ENCODE data around the gene TIAL1. TPM values are rescaled to one million over a fixed set of nuclear protein-coding genes. Genes with fewer than 3 reads are reported as not detected.
A peak's percentile ranks its signal among the peaks of the same experiment; 100 is the strongest.

Gene TIAL1, protein sequence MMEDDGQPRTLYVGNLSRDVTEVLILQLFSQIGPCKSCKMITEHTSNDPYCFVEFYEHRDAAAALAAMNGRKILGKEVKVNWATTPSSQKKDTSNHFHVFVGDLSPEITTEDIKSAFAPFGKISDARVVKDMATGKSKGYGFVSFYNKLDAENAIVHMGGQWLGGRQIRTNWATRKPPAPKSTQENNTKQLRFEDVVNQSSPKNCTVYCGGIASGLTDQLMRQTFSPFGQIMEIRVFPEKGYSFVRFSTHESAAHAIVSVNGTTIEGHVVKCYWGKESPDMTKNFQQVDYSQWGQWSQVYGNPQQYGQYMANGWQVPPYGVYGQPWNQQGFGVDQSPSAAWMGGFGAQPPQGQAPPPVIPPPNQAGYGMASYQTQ
- 127 TPM for polyA plus RNA-seq
- long read RNA-seq, donor 1, full-length matches to known transcripts, result 5 of 5 reads
- long read RNA-seq, donor 1, partial matches to known transcripts, result 0 of 5 reads
- long read RNA-seq, donor 1, other reads (novel, unspliced or antisense), result 0 of 5 reads
- long read RNA-seq, donor 2, full-length matches to known transcripts, result 18 of 18 reads
- long read RNA-seq, donor 2, partial matches to known transcripts, result 0 of 18 reads
- long read RNA-seq, donor 2, other reads (novel, unspliced or antisense), result 0 of 18 reads
- long read RNA-seq, donor 3, result 0 reads
- long read RNA-seq, donor 4, partial matches to known transcripts, result 0 of 1 reads
- long read RNA-seq, donor 4, other reads (novel, unspliced or antisense), result 0 of 1 reads
- long read RNA-seq, donor 5, full-length matches to known transcripts, result 5 of 5 reads
- long read RNA-seq, donor 5, partial matches to known transcripts, result 0 of 5 reads
- long read RNA-seq, donor 5, other reads (novel, unspliced or antisense), result 0 of 5 reads
- long read RNA-seq, donor 6, full-length matches to known transcripts, result 12 of 12 reads
- long read RNA-seq, donor 6, partial matches to known transcripts, result 0 of 12 reads
- long read RNA-seq, donor 6, other reads (novel, unspliced or antisense), result 0 of 12 reads
- long read RNA-seq, donor 7, full-length matches to known transcripts, result 4 of 4 reads
- long read RNA-seq, donor 7, partial matches to known transcripts, result 0 of 4 reads
- long read RNA-seq, donor 7, other reads (novel, unspliced or antisense), result 0 of 4 reads
- long read RNA-seq, donor 8, full-length matches to known transcripts, result 13 of 84 reads
- long read RNA-seq, donor 8, partial matches to known transcripts, result 71 of 84 reads
- long read RNA-seq, donor 8, other reads (novel, unspliced or antisense), result 0 of 84 reads
- long read RNA-seq, donor 9, full-length matches to known transcripts, result 11 of 36 reads
- long read RNA-seq, donor 9, partial matches to known transcripts, result 25 of 36 reads
- long read RNA-seq, donor 9, other reads (novel, unspliced or antisense), result 0 of 36 reads
- long read RNA-seq, donor 10, full-length matches to known transcripts, result 17 of 32 reads
- long read RNA-seq, donor 10, partial matches to known transcripts, result 15 of 32 reads
- long read RNA-seq, donor 10, other reads (novel, unspliced or antisense), result 0 of 32 reads
- long read RNA-seq, donor 11, transcript TIAL1-205 (12 exons, 1,401 nt), result major isoform, 6 of 29 reads
- long read RNA-seq, donor 11, partial matches to known transcripts, result 23 of 29 reads
- long read RNA-seq, donor 11, other reads (novel, unspliced or antisense), result 0 of 29 reads

DNA sequence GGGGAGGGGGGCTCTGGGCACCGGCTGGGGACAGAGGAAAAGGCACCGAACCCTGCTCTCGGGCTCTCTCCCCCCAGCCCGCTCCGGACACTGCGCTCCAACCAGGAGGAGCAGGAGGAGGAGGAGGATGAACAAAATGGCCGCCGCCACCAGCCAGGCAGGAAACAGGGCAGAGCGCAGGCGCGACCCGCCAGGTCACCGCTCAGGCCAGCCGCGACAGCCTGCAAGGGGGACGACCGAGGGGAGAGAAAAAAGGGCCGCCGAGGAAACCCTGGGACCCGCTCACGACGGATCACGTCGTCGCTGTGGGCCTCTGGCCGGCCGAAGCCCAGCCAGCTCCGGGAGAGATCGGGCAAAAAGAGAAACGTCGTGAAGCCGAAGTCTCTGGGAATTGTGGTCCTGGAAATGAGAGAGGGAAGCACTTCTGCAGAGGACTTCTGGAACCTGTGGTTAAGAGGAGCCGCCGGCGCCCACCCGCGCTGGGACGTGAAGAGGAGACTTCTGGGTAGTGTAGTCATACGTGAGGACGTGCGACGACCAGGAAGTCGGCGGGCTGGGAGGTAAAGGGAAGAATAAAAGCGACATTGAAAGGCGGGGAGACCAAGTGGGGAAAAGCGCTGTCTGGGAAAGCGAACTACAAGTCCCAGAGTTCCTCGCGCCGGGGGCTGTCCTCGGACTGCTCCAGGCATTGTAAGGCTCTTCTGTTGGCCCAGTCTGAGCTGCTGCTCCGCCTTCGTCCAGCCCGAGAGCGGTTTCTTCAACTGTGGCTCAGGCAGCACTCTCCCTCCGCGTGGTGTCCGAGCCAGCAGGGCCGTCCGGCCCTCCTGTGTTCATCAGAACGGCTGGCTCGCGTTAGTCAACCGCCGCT is at the start of gene TIAL1:
Gene TIAL1 (minus strand): TSS at position 428 of the 868 bp plus-strand sequence. CDS start 499 bp downstream, outside the sequence.
- peak within 1 kb of the TSS; percentile 74 for H3K4me3 ChIP-seq (ENCODE audit: low read length)

GRCh38 chr10:119644994-119645393 is 48.2 kb upstream of the TIAL1 start:
- no peak for DNase-seq
- Histone ChIP-seq H3K4me1 (ENCODE audit: control insufficient read depth, insufficient read depth, low read length) (peaks cover 6% of the 10 kb centered on the region), H3K4me3 (ENCODE audit: low read length) (no peak overlapping the region), H3K27me3 (ENCODE audit: control insufficient read depth, insufficient read depth, low read length) (no peaks in the 10 kb centered on the region), H3K36me3 (ENCODE audit: control insufficient read depth, insufficient read depth, low read length) (no peaks in the 10 kb centered on the region), H3K27ac (ENCODE audit: low read length) (no peak overlapping the region), H3K9me3 (ENCODE audit: control insufficient read depth, low read depth, low read length) (peaks cover 5% of the 10 kb centered on the region)
- 100% methylated on average over 1 of the region's 3 CpGs for WGBS (ENCODE audit: insufficient coverage, low lambda C conversion rate)

More for the DNA sequence above, at the start of gene TIAL1:
- no peaks in the 10 kb centered on the region for H3K27me3 ChIP-seq (ENCODE audit: control insufficient read depth, insufficient read depth, low read length)
- H3K4me1 ChIP-seq (ENCODE audit: control insufficient read depth, insufficient read depth, low read length), result peaks cover 8% of the 10 kb centered on the region
- 0% methylated on average over 3 of the region's 66 CpGs for WGBS (ENCODE audit: insufficient coverage, low lambda C conversion rate)
- H3K9me3 ChIP-seq (ENCODE audit: control insufficient read depth, low read depth, low read length), result no peaks in the 10 kb centered on the region
- peak within 1 kb of the TSS; percentile 95 for H3K27ac ChIP-seq (ENCODE audit: low read length)
- DNase-seq, result peak; percentile 99 to 100
- peaks cover 4% of the 10 kb centered on the region for H3K36me3 ChIP-seq (ENCODE audit: control insufficient read depth, insufficient read depth, low read length)

DNA sequence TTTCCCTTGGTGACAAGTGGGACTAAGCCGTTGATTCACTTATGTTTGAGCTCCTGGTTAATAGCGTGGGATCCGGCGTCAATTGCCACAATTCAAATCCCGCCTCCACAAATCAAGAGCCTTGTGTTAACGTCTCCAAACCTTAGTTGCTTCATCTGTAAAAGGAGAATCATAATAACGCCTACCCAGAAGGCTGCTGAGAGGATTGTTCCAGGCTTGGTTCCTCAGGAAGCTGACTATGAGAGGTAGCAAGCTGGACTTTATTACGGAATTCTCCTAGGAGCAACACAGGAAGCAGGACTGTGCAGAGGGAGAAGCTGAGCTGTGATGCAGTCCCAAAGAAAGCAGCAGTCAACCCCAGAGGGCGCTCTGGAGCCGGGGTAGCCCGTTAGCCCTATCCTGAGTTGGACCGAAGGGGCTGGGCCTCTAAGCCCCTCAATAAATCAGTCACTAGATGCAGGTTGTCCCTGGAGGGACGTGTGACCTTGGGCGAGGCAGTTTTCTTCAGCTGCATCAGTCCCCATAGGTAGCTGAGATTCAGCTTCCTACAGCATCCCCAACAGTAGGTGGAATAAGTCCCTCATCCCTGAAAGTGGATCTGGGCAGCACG is 47.5 kb upstream of the TIAL1 start:
- WGBS (ENCODE audit: insufficient coverage, low lambda C conversion rate), result 100% methylated on average over 3 of the region's 15 CpGs
- peaks cover 5% of the 10 kb centered on the region for H3K9me3 ChIP-seq (ENCODE audit: control insufficient read depth, low read depth, low read length)
- H3K4me1 ChIP-seq (ENCODE audit: control insufficient read depth, insufficient read depth, low read length), result peaks cover 6% of the 10 kb centered on the region
- H3K36me3 ChIP-seq (ENCODE audit: control insufficient read depth, insufficient read depth, low read length), result no peaks in the 10 kb centered on the region
- H3K27ac ChIP-seq (ENCODE audit: low read length), result no peak overlapping the region
- H3K4me3 ChIP-seq (ENCODE audit: low read length), result no peak overlapping the region
- no peaks in the 10 kb centered on the region for H3K27me3 ChIP-seq (ENCODE audit: control insufficient read depth, insufficient read depth, low read length)
- DNase-seq, result no peak

DNA sequence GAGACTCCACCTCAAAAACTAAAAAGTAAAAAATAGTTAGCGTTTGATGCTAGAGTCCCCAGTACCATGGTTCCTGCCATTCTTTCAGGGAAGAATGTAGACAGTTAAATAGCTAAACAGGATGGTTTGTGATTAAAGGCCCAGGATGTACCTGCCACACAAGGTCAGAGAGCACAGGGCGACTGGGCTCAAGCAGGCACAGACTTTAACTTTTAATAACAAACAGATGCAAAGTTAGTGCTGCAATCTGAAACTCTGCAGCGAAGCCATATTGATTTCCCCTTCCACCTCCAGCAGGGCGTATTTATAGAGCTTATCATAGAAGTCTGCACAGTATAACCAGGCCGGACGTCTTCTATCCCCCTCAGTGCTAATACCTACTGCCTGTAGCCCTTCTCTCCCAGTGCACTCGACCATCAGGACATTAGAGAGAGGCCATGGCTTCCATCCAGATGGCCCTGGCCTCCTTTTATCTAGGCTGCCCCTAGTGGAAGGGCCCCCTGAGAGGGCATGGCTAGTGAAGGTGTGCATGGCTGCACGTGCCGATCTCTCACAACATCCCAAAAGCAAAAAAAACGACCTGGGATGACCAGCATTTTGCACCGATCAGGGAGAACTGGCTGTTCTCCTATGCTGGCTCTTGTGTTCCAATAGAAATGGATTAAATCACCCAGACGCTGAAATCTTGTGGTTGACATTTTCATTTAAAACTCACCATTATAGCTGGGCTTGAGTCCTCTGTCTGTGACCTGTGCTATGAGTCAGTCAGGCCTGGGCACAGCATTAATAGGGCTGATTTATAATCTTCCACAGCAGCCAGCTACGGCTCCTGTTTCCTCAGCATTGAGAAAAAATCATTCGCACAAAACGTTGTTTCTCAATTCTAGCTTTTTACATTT is 46.8 kb upstream of the TIAL1 start:
- no peak overlapping the region for H3K4me3 ChIP-seq (ENCODE audit: low read length)
- no peak overlapping the region for H3K27ac ChIP-seq (ENCODE audit: low read length)
- no peaks in the 10 kb centered on the region for H3K36me3 ChIP-seq (ENCODE audit: control insufficient read depth, insufficient read depth, low read length)
- H3K4me1 ChIP-seq (ENCODE audit: control insufficient read depth, insufficient read depth, low read length), result peaks cover 6% of the 10 kb centered on the region
- H3K27me3 ChIP-seq (ENCODE audit: control insufficient read depth, insufficient read depth, low read length), result no peaks in the 10 kb centered on the region
- DNase-seq, result no peak
- H3K9me3 ChIP-seq (ENCODE audit: control insufficient read depth, low read depth, low read length), result peaks cover 5% of the 10 kb centered on the region
- 100% methylated on average over 3 of the region's 15 CpGs for WGBS (ENCODE audit: insufficient coverage, low lambda C conversion rate)

DNA sequence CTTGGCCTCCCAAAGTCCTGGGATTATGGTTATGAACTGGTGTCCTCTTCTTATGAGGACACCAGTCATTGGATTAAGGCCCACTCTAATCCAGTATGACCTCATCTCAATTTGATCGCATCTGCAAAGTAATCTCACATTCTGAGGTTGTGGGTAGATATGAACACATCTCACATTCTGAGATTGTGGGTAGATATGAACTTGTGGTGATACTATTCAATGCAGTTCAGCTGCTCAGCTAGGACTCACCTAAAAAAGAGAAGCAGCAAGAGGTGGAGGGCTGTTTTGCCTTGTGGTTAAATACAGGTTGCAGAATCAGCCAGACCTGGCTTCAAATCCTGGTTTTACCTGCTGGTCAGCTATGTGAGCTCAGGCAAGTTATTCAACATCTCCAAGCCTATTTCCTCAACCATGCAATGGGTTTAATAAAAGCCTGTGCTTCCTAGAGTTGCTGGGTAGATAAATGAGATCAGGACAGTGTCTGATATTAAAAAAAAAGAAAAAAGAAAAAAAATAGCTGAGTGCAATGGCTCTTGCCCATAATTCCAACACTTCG is 45.9 kb upstream of the TIAL1 start:
- Histone ChIP-seq H3K4me3 (ENCODE audit: low read length) (no peak overlapping the region), H3K27ac (ENCODE audit: low read length) (no peak overlapping the region), H3K36me3 (ENCODE audit: control insufficient read depth, insufficient read depth, low read length) (no peaks in the 10 kb centered on the region), H3K4me1 (ENCODE audit: control insufficient read depth, insufficient read depth, low read length) (peaks cover 6% of the 10 kb centered on the region), H3K27me3 (ENCODE audit: control insufficient read depth, insufficient read depth, low read length) (no peaks in the 10 kb centered on the region), H3K9me3 (ENCODE audit: control insufficient read depth, low read depth, low read length) (peaks cover 5% of the 10 kb centered on the region)
- DNase-seq, result no peak
- no CpG with 5 or more reads among the region's 2 CpGs for WGBS (ENCODE audit: insufficient coverage, low lambda C conversion rate)

DNA sequence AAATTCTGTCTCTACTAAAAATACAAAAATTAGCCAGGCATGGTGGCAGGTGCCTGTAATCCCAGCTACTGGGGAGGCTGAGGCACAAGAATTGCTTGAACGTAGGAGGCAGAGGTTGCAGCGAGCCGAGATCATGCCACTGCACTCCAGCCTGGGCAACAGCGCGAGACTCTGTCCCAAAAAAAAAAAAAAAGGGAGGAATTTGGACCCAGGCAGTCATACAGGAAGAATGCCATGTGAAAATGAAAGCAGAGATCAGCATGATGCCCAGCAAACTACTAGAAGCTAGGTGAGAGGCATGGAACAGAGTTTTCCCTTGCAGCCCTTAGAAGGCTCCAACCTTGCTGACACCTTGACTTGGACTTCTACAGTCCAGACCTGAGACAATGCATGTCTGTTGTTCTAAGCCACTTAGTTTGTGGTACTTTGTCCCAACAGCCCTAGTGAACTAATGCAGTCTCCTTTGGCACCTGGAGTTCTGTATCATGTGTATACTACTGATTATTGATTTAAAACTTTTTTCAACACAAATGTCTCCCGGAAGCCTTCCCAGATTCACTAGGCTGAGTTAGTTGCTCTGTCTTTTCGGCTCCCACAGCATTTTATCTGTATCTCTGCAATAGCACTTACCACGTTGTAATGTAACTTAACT is 44.2 kb upstream of the TIAL1 start:
- no peak overlapping the region for H3K4me3 ChIP-seq (ENCODE audit: low read length)
- WGBS (ENCODE audit: insufficient coverage, low lambda C conversion rate), result no CpG with 5 or more reads among the region's 8 CpGs
- no peaks in the 10 kb centered on the region for H3K27me3 ChIP-seq (ENCODE audit: control insufficient read depth, insufficient read depth, low read length)
- H3K36me3 ChIP-seq (ENCODE audit: control insufficient read depth, insufficient read depth, low read length), result no peaks in the 10 kb centered on the region
- DNase-seq, result peak; percentile 57 to 87
- peaks cover 5% of the 10 kb centered on the region for H3K9me3 ChIP-seq (ENCODE audit: control insufficient read depth, low read depth, low read length)
- H3K27ac ChIP-seq (ENCODE audit: low read length), result peak overlapping the region; percentile 32
- peaks cover 6% of the 10 kb centered on the region for H3K4me1 ChIP-seq (ENCODE audit: control insufficient read depth, insufficient read depth, low read length)

DNA sequence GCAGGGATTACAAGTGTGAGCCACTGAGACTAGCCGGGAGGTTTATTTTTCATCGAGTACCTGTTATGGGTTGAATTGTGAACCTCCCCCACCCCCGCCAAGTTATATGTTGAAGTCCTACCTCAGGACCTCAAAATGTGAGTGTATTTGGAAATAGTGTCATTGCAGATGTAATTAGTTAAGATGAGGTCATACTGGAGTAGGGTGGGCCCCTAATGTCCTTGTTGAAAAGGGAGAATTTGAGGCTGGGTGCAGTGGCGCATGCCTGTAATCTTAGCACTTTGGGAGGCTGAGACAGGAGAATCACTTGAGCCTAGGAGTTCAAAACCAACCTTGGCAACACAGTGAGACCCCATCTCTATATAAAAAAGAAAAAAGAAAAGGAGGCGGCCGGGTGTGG is 43.6 kb upstream of the TIAL1 start:
- Histone ChIP-seq H3K27ac (ENCODE audit: low read length) (no peak overlapping the region), H3K4me1 (ENCODE audit: control insufficient read depth, insufficient read depth, low read length) (peaks cover 6% of the 10 kb centered on the region), H3K27me3 (ENCODE audit: control insufficient read depth, insufficient read depth, low read length) (no peaks in the 10 kb centered on the region), H3K4me3 (ENCODE audit: low read length) (no peak overlapping the region), H3K9me3 (ENCODE audit: control insufficient read depth, low read depth, low read length) (peaks cover 5% of the 10 kb centered on the region), H3K36me3 (ENCODE audit: control insufficient read depth, insufficient read depth, low read length) (no peaks in the 10 kb centered on the region)
- no peak for DNase-seq
- WGBS (ENCODE audit: insufficient coverage, low lambda C conversion rate), result no CpG with 5 or more reads among the region's 6 CpGs

DNA sequence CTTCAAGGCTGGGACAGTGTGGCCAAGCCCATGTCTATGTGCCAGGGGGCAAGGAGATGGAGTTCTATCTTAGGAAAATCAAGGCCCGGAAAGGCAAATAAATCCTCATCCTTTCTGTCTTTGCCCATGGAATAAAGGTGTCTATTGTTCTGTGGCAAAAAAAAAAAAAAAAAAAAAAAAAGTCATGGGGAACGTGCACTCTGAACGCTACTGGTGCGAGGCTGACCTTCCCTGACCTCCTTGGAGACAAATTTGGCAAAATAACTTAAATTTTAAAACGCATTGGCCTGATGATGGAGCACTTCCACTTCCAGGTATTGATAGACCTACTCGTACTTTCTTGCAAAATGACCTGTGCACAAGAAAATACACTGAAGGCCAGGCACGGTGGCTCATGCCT is 42.2 kb upstream of the TIAL1 start:
- DNase-seq, result no peak
- H3K4me1 ChIP-seq (ENCODE audit: control insufficient read depth, insufficient read depth, low read length), result peaks cover 6% of the 10 kb centered on the region
- no peaks in the 10 kb centered on the region for H3K27me3 ChIP-seq (ENCODE audit: control insufficient read depth, insufficient read depth, low read length)
- 80% methylated on average over 1 of the region's 7 CpGs for WGBS (ENCODE audit: insufficient coverage, low lambda C conversion rate)
- no peak overlapping the region for H3K4me3 ChIP-seq (ENCODE audit: low read length)
- H3K36me3 ChIP-seq (ENCODE audit: control insufficient read depth, insufficient read depth, low read length), result no peaks in the 10 kb centered on the region
- H3K27ac ChIP-seq (ENCODE audit: low read length), result no peak overlapping the region
- H3K9me3 ChIP-seq (ENCODE audit: control insufficient read depth, low read depth, low read length), result no peaks in the 10 kb centered on the region

All from large intestine (tissue), 12 donors.